Measurements from ENCODE around the gene MED13L.

MED13L gene

DNA sequence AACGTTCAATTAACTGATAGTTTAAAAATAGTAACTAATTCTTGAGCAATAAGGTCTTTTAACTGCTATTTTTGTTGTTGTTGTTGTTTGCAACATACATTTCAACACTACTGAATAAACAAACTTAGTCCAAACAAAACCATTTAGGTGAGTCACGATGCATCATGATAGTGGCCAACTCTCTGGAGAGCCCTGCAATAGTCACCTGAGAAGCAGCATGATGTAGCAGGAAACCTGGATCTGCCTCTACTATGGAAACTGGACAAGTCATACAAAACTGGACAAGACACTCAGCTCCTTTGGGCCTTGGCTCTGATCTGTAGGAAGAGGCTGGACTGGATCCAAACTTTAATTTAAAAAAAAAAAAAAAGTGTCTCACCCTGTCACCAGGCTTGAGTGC, 117.3 kb downstream of the MED13L start:
- no peak for TF ChIP-seq FOXP2 (optimal IDR thresholded peaks at IDR 0.05; ENCODE audit: borderline replicate concordance, extremely low read depth, extremely low read length, insufficient read depth)
- no peak for TF ChIP-seq POLR2AphosphoS5 (IDR thresholded peaks at IDR 0.05; ENCODE audit: low read depth, low read length)
- TF ChIP-seq TAF1 (IDR thresholded peaks at IDR 0.05; ENCODE audit: borderline replicate concordance, insufficient read depth, low read length) = no peak
- TF ChIP-seq SIN3A (IDR thresholded peaks at IDR 0.05; ENCODE audit: borderline replicate concordance, insufficient read depth, low read length) = no peak
- TF ChIP-seq, protein P1, sequence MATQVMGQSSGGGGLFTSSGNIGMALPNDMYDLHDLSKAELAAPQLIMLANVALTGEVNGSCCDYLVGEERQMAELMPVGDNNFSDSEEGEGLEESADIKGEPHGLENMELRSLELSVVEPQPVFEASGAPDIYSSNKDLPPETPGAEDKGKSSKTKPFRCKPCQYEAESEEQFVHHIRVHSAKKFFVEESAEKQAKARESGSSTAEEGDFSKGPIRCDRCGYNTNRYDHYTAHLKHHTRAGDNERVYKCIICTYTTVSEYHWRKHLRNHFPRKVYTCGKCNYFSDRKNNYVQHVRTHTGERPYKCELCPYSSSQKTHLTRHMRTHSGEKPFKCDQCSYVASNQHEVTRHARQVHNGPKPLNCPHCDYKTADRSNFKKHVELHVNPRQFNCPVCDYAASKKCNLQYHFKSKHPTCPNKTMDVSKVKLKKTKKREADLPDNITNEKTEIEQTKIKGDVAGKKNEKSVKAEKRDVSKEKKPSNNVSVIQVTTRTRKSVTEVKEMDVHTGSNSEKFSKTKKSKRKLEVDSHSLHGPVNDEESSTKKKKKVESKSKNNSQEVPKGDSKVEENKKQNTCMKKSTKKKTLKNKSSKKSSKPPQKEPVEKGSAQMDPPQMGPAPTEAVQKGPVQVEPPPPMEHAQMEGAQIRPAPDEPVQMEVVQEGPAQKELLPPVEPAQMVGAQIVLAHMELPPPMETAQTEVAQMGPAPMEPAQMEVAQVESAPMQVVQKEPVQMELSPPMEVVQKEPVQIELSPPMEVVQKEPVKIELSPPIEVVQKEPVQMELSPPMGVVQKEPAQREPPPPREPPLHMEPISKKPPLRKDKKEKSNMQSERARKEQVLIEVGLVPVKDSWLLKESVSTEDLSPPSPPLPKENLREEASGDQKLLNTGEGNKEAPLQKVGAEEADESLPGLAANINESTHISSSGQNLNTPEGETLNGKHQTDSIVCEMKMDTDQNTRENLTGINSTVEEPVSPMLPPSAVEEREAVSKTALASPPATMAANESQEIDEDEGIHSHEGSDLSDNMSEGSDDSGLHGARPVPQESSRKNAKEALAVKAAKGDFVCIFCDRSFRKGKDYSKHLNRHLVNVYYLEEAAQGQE (IDR thresholded peaks at IDR 0.05; ENCODE audit: insufficient read depth in 1 of 2, low read depth in 2 of 2, low read length in 2 of 2) = no peak

DNA sequence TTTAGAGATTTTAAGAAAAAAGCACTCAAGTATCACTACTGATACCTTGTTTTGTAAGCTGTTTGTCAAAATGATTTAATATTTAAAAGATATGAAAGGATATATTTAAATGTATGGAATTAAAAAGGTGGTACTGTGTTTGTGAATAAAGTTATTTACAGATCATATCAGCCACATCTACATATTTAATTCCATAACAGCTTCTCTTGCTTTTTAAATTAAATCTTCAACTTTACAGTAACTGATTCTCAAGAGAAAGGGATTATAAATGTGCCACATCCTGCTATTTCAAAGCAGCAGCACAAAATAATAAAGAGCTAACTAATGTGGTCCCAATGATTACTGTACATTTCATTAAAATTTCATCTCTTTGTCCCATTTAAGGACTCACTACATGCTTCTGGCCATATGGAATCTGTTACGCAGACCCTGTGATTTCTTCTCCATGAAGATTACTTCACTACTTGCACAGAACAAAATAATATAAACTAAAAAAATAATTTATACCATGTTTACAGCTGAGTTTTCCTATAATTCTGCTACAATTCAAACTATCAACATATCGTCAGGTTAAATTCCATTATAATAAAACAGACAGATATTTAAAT, 117.8 kb downstream of the MED13L start:
- TF ChIP-seq SIN3A (IDR thresholded peaks at IDR 0.05; ENCODE audit: borderline replicate concordance, insufficient read depth, low read length) (no peak), FOXP2 (optimal IDR thresholded peaks at IDR 0.05; ENCODE audit: borderline replicate concordance, extremely low read depth, extremely low read length, insufficient read depth) (no peak)
- TF ChIP-seq, protein P1 (IDR thresholded peaks at IDR 0.05; ENCODE audit: insufficient read depth in 1 of 2, low read depth in 2 of 2, low read length in 2 of 2) = no peak

DNA sequence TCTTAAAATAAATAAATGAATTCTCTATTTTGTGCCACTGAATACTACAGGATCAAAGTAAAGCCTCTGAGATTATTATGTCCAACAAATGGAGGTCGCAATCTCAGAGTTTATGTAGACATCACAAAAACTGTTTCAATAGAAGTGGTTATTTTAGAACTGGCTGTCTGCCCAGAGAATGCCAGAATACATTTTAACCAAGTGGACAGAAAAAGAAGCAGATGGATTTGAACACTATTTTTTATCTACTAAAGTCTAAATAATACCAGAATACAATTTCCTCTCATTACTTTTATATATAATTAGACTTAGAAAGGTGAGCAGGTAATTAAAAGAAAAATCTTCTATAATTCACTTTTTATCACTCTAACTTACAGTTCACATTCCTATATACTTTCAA, 118.3 kb downstream of the MED13L start:
- TF ChIP-seq FOXP2 (optimal IDR thresholded peaks at IDR 0.05; ENCODE audit: borderline replicate concordance, extremely low read depth, extremely low read length, insufficient read depth) (no peak), SIN3A (IDR thresholded peaks at IDR 0.05; ENCODE audit: borderline replicate concordance, insufficient read depth, low read length) (no peak), POLR2AphosphoS5 (IDR thresholded peaks at IDR 0.05; ENCODE audit: low read depth, low read length) (no peak), TAF1 (IDR thresholded peaks at IDR 0.05; ENCODE audit: borderline replicate concordance, insufficient read depth, low read length) (no peak)
- TF ChIP-seq, protein P1 (IDR thresholded peaks at IDR 0.05; ENCODE audit: insufficient read depth in 1 of 2, low read depth in 2 of 2, low read length in 2 of 2) = no peak

DNA sequence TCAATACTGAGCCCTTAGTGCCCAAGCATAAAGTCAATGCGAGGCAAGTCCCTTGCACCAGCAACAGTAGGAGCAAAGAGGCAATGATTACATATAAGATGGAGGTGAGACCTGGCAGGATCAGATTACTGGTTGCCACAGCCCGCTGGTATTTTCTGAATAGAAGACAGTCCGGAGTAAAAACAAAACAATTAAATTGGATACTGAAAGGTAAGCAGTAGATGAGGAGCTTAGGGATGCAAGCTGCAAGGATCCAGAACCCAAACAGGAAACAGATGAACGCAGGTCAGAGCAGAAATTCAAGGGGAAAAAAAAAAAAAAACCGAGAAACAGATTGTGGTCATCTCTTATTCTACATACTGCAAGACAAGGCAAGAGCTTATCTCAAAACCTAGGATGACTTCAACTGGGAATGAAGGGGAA, 119.6 kb downstream of the MED13L start:
- no peak for TF ChIP-seq TAF1 (IDR thresholded peaks at IDR 0.05; ENCODE audit: borderline replicate concordance, insufficient read depth, low read length)
- no peak for TF ChIP-seq POLR2AphosphoS5 (IDR thresholded peaks at IDR 0.05; ENCODE audit: low read depth, low read length)
- TF ChIP-seq, protein P1 (IDR thresholded peaks at IDR 0.05; ENCODE audit: insufficient read depth in 1 of 2, low read depth in 2 of 2, low read length in 2 of 2) = no peak
- TF ChIP-seq FOXP2 (optimal IDR thresholded peaks at IDR 0.05; ENCODE audit: borderline replicate concordance, extremely low read depth, extremely low read length, insufficient read depth) = no peak
- no peak for TF ChIP-seq SIN3A (IDR thresholded peaks at IDR 0.05; ENCODE audit: borderline replicate concordance, insufficient read depth, low read length)

DNA sequence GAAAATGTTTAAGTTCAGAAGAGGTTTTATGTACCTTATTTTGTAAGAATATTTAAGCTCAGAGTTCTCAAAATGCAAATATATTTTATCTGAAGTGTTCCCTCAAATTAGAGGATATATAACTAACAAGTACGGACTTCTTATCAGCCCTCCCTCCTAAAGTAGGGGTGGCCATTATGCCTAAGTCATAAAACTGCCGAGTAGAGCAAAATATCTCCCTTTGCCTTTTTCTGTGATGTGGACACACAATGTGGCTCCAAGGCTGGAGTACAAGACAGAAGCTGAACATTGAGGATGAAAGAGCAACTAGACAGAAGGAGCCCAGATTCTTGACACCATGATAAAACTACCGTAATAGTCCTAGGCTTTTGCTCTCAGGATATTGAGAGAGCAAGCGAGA, 120.9 kb downstream of the MED13L start:
- no peak for TF ChIP-seq POLR2AphosphoS5 (IDR thresholded peaks at IDR 0.05; ENCODE audit: low read depth, low read length)
- TF ChIP-seq, protein P1 (IDR thresholded peaks at IDR 0.05; ENCODE audit: insufficient read depth in 1 of 2, low read depth in 2 of 2, low read length in 2 of 2) = no peak
- TF ChIP-seq FOXP2 (optimal IDR thresholded peaks at IDR 0.05; ENCODE audit: borderline replicate concordance, extremely low read depth, extremely low read length, insufficient read depth) = no peak
- no peak for TF ChIP-seq TAF1 (IDR thresholded peaks at IDR 0.05; ENCODE audit: borderline replicate concordance, insufficient read depth, low read length)
- TF ChIP-seq SIN3A (IDR thresholded peaks at IDR 0.05; ENCODE audit: borderline replicate concordance, insufficient read depth, low read length) = no peak

All from PFSK-1 (cell line).